Lung (tissue), 12 donors: ENCODE measurements around the gene CPED1. TPM values are rescaled to one million over a fixed set of nuclear protein-coding genes. Genes with fewer than 3 reads are reported as not detected.
A peak's percentile ranks its signal among the peaks of the same experiment; 100 is the strongest.

ENCODE experiments used
- ATAC-seq: fragments of 200-7000 bp; cut with Tn5 transposase; one replicate; pipeline ENCODE4 v1.9.1; 2020; ENCODE audit warnings: moderate number of reproducible peaks; ENCODE audit not compliant: insufficient read depth, low FRiP score
- DNase-seq, 3 donors: peaks; one replicate each; pipeline ENCODE4 v3.0.0-alpha.2; 2013 to 2017
- H3K27ac ChIP-seq, 2 donors: one replicate each; pipeline ENCODE4 v1.5.1; 2013; ENCODE audit warnings: mild to moderate bottlenecking in 2 of 2, moderate library complexity in 2 of 2, control low read depth in 1 of 2, inconsistent platforms in 1 of 2, low read depth in 1 of 2, low read length in 1 of 2
- H3K27me3 ChIP-seq, 3 donors: one replicate each; pipeline ENCODE4 v1.5.1; 2013; ENCODE audit warnings: low read length in 2 of 3; ENCODE audit not compliant: control insufficient read depth in 3 of 3, insufficient read depth in 3 of 3
- H3K36me3 ChIP-seq, 4 donors: one replicate each; pipeline ENCODE4 v1.5.1; 2013; ENCODE audit warnings: low read length in 4 of 4, mild to moderate bottlenecking in 1 of 4, moderate library complexity in 1 of 4; ENCODE audit not compliant: control insufficient read depth in 4 of 4, insufficient read depth in 4 of 4
- H3K4me1 ChIP-seq, 5 donors: one replicate each; pipeline ENCODE4 v1.5.1; 2013; ENCODE audit warnings: low read length in 5 of 5, mild to moderate bottlenecking in 2 of 5, moderate library complexity in 1 of 5; ENCODE audit not compliant: control insufficient read depth in 5 of 5, insufficient read depth in 5 of 5
- H3K4me3 ChIP-seq: one replicate; pipeline ENCODE4 v1.5.1; 2013; ENCODE audit warnings: mild to moderate bottlenecking, control low read depth, moderate library complexity
- H3K9ac ChIP-seq, 2 donors: one replicate each; pipeline ENCODE4 v1.5.1; 2013; ENCODE audit warnings: low read length in 2 of 2, control low read depth in 1 of 2; ENCODE audit not compliant: insufficient read depth in 1 of 2
- H3K9me3 ChIP-seq, 4 donors: one replicate each; pipeline ENCODE4 v1.5.1; 2013; ENCODE audit warnings: low read length in 3 of 4, mild to moderate bottlenecking in 1 of 4, moderate library complexity in 1 of 4; ENCODE audit not compliant: control insufficient read depth in 4 of 4, insufficient read depth in 3 of 4
- WGBS, 2 donors: extraction: QIAGEN DNeasy Blood & Tissue Kit; methylation state at CpG; one replicate each; pipeline ENCODE4 v1.1.7; 2013; 5-methylcytosine and 5-hydroxymethylcytosine counted together
- polyA plus RNA-seq, 2 donors: library from polyadenylated mRNA; stranded (reverse); fragments of 200-250 nt; gene quantifications; one replicate each; pipeline ENCODE4 v1.2.1, GENCODE V29; 2013
- total RNA-seq, 2 donors: library from RNA; depleted of rRNA in 1 of 2; stranded (reverse); fragments of >200 nt in 1 of 2; gene quantifications; one replicate each; pipeline ENCODE4 v1.2.1, GENCODE V29; 2014 to 2021
- TF ChIP-seq, protein P1 (sequence below): IDR thresholded peaks from 2 replicates; pipeline ENCODE4 v1.5.1; 2012; ENCODE audit warnings: mild to moderate bottlenecking; ENCODE audit errors: control extremely low read depth, extremely low read depth
- donor health status: control.
- donor health status: control.
- donor health status: Bipolar disorder and iron deficiency.
- donor health status: healthy.
- donor health status: DM: yes; HTN: yes; CAD: no.

CPED1 gene
- total and polyA plus RNA-seq, 4 donors = 1.8 to 32.3 (median 7.4) TPM

DNA sequence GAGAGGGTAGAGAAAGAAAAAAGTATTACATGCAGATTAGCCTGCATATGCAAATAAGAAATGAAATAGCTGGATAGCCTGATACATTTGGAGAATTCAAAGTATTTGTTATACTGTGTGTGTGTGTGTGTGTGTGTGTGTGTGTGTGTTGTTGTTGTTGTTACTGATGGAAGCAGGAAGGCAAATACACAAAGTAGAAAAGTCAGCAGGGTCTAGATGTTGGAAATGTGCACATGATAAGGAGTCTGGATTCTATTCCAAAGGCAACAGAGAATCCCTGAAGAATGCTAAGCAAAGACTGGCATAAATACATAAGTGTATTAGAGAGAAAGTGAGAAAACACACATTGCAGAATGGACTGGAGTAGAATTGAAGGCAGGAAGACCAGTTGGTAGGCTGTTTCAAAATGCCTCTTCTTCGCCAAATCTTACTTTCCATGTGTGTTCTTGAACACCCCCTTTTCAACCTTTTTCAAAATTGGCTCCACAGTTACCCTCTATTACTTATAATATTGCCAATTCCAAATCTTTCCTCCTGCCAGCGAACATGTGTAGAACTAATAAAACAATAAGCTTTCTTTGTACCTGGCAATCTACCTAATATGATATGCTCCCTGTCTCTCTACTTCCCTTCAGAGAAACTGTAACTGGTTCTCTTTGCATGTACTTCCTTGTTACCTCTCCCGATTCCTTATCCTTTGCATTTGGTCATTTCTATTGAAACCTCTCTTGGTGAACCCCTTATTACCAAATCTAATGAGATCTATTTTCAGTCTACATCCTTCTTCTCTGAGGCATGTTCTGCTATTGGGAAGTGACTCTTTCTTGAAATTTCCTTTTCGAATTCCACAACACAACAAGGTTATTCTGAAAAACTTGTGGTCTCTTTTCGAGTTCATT, 6.2 kb downstream of the CPED1 start:
- Histone ChIP-seq H3K9me3 (no peaks in the 10 kb centered on the region), H3K4me1 (peaks cover 0 to 60% (median 15%) of the 10 kb centered on the region in 5 donors), H3K27ac (no peak overlapping the region), H3K27me3 (no peaks in the 10 kb centered on the region), H3K36me3 (no peaks in the 10 kb centered on the region), H3K4me3 (no peak overlapping the region), H3K9ac (no peak overlapping the region)
- 57 to 75% methylated on average over 5 of the region's 5 CpGs for WGBS, 2 donors
- no peak for DNase-seq
- ATAC-seq = no peak
- TF ChIP-seq, protein P1, sequence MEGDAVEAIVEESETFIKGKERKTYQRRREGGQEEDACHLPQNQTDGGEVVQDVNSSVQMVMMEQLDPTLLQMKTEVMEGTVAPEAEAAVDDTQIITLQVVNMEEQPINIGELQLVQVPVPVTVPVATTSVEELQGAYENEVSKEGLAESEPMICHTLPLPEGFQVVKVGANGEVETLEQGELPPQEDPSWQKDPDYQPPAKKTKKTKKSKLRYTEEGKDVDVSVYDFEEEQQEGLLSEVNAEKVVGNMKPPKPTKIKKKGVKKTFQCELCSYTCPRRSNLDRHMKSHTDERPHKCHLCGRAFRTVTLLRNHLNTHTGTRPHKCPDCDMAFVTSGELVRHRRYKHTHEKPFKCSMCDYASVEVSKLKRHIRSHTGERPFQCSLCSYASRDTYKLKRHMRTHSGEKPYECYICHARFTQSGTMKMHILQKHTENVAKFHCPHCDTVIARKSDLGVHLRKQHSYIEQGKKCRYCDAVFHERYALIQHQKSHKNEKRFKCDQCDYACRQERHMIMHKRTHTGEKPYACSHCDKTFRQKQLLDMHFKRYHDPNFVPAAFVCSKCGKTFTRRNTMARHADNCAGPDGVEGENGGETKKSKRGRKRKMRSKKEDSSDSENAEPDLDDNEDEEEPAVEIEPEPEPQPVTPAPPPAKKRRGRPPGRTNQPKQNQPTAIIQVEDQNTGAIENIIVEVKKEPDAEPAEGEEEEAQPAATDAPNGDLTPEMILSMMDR = no peak

GRCh38 chr7:120995654-120996053, 7.1 kb downstream of the CPED1 start:
- H3K36me3 ChIP-seq = no peaks in the 10 kb centered on the region
- DNase-seq (no peak), ATAC-seq (no peak)
- no peak overlapping the region for H3K9ac ChIP-seq
- H3K27ac ChIP-seq = peak overlapping the region in 1 of 2 donors; percentile 49
- H3K4me3 ChIP-seq = no peak overlapping the region
- H3K9me3 ChIP-seq = no peaks in the 10 kb centered on the region
- WGBS, 2 donors = 35 to 63% methylated on average over 2 of the region's 2 CpGs
- TF ChIP-seq, protein P1 = no peak
- H3K27me3 ChIP-seq = no peaks in the 10 kb centered on the region
- peaks cover 0 to 57% (median 15%) of the 10 kb centered on the region in 5 donors for H3K4me1 ChIP-seq

GRCh38 chr7:120996333-120996987, 7.9 kb downstream of the CPED1 start:
- ATAC-seq (peak; percentile 72), DNase-seq (peak; percentile 76 to 95 (median 93))
- peak overlapping the region; percentile 33 to 44 for H3K27ac ChIP-seq
- no peak overlapping the region for H3K9ac ChIP-seq
- H3K36me3 ChIP-seq = no peaks in the 10 kb centered on the region
- TF ChIP-seq, protein P1 = no peak
- H3K9me3 ChIP-seq = no peaks in the 10 kb centered on the region
- 68 to 76% methylated on average over 2 of the region's 2 CpGs for WGBS, 2 donors
- H3K4me3 ChIP-seq = no peak overlapping the region
- H3K4me1 ChIP-seq = peaks cover 0 to 52% (median 15%) of the 10 kb centered on the region in 5 donors
- H3K27me3 ChIP-seq = no peaks in the 10 kb centered on the region
